Gastroesophageal sphincter (tissue), 4 donors: ENCODE results near the gene NSG2. TPM values are rescaled to one million over a fixed set of nuclear protein-coding genes. Genes with fewer than 3 reads are reported as not detected.

ENCODE experiments used
- ATAC-seq: fragments of 150-250 bp; one replicate; pipeline ENCODE4 v1.9.1; 2016; ENCODE audit warnings: mild to moderate bottlenecking, moderate library complexity
- H3K27ac ChIP-seq, 4 donors: fragments of 200-600 bp; sonication (generic) in 3 of 4; 1 replicate in 3 of 4; 2 replicates in 1 of 4; pipeline ENCODE4 v1.5.1; 2016 to 2019
- H3K27me3 ChIP-seq: fragments of 200-600 bp; sonication (generic); one replicate; pipeline ENCODE4 v1.5.1; 2019
- H3K36me3 ChIP-seq, 2 donors: fragments of 200-600 bp; sonication (generic); one replicate each; pipeline ENCODE4 v1.5.1; 2019; ENCODE audit warnings: control low read depth in 1 of 2
- H3K4me1 ChIP-seq, 3 donors: fragments of 200-600 bp; sonication (generic); 1 replicate in 2 of 3; 2 replicates in 1 of 3; pipeline ENCODE4 v1.5.1; 2016 to 2019; ENCODE audit warnings: control low read depth in 2 of 3
- H3K4me3 ChIP-seq, 2 donors: fragments of 200-600 bp; sonication (generic); one replicate each; pipeline ENCODE4 v1.5.1; 2019; ENCODE audit warnings: mild to moderate bottlenecking in 1 of 2, moderate library complexity in 1 of 2
- H3K9me3 ChIP-seq, 3 donors: fragments of 200-600 bp; sonication (generic); one replicate each; pipeline ENCODE4 v1.5.1; 2017 to 2019; ENCODE audit warnings: control low read depth in 2 of 3
- CTCF ChIP-seq, 4 experiments: fragments of 200-600 bp in 2 of 4; fragments of 450-650 bp in 2 of 4; sonication (generic) in 1 of 4; IDR thresholded peaks; one replicate each; pipeline ENCODE4 v1.5.1; 2017 to 2019; ENCODE audit warnings: antibody characterized with exemption in 4 of 4, mild to moderate bottlenecking in 2 of 4, moderate library complexity in 2 of 4
- EP300 ChIP-seq: sonication (generic); formaldehyde crosslinking; IDR thresholded peaks from one replicate; pipeline ENCODE4 v1.6.1; 2017; ENCODE audit warnings: antibody characterized with exemption, mild to moderate bottlenecking
- POLR2A ChIP-seq, 2 donors: fragments of 450-650 bp; IDR thresholded peaks; one replicate each; pipeline ENCODE4 v1.6.1; 2017; ENCODE audit warnings: antibody characterized with exemption in 2 of 2, mild to moderate bottlenecking in 2 of 2, moderate library complexity in 1 of 2
- POLR2AphosphoS5 ChIP-seq: sonication (generic); formaldehyde crosslinking; IDR thresholded peaks from one replicate; pipeline ENCODE4 v1.6.1; 2017; ENCODE audit warnings: antibody characterized with exemption
- WGBS, 2 donors: methylation state at CpG; one replicate each; pipeline ENCODE4 v1.1.5; 2018; ENCODE audit warnings: low coverage in 1 of 2; 5-methylcytosine and 5-hydroxymethylcytosine counted together
- total RNA-seq, 4 donors: library from RNA; depleted of rRNA; stranded (reverse); fragments of >200 nt; gene quantifications; one replicate each; pipeline ENCODE4 v1.1.0, GENCODE V29; 2016

Gene NSG2
- total RNA-seq, 4 donors from 2014 or later, result 1.9 to 4.6 (median 2.7) TPM; not detected in 1

- Histone ChIP-seq H3K9me3 (peaks cover 0 to 28% (median 0%) of the 10 kb centered on the region in 3 donors), H3K27ac (no peak overlapping the region), H3K27me3 (peaks cover 12% of the 10 kb centered on the region), H3K4me1 (no peaks in the 10 kb centered on the region), H3K4me3 (no peak overlapping the region), H3K36me3 (no peaks in the 10 kb centered on the region)
- WGBS, 2 donors, result 19 to 32% methylated on average over 2 to 3 of the region's 3 CpGs
- TF ChIP-seq EP300 (no peak), POLR2AphosphoS5 (no peak), CTCF (IDR thresholded peaks at IDR 0.05) (no peak), POLR2A (IDR thresholded peaks at IDR 0.05) (no peak)
- ATAC-seq, result no peak
Measured at GRCh38 chr5:174155706-174156105, 110.2 kb downstream of the NSG2 start.

GRCh38 chr5:174157048-174157447, 111.5 kb downstream of the NSG2 start:
- no peak for ATAC-seq
- Histone ChIP-seq H3K9me3 (peaks cover 0 to 28% (median 0%) of the 10 kb centered on the region in 3 donors), H3K27ac (no peak overlapping the region), H3K4me3 (no peak overlapping the region), H3K4me1 (no peaks in the 10 kb centered on the region), H3K27me3 (peaks cover 12% of the 10 kb centered on the region), H3K36me3 (no peaks in the 10 kb centered on the region)
- TF ChIP-seq CTCF (IDR thresholded peaks at IDR 0.05), result no peak
- TF ChIP-seq EP300, result no peak
- no peak for TF ChIP-seq POLR2AphosphoS5
- TF ChIP-seq POLR2A (IDR thresholded peaks at IDR 0.05), result no peak
- 50 to 78% methylated on average over 1 to 4 of the region's 5 CpGs for WGBS, 2 donors

Other genes starting within 250 kb of the NSG2 start
- gene CPEB4, start 157.4 kb upstream of the NSG2 start, total RNA-seq, result 10 to 100 TPM; 43.3 to 60.6 (median 52.4) TPM
- not detected for gene C5orf47, start 56.5 kb upstream of the NSG2 start, total RNA-seq